SJCRH30 (cell line): ENCODE data around the gene CRIP1. TPM values are rescaled to one million over a fixed set of nuclear protein-coding genes. Genes with fewer than 3 reads are reported as not detected.

Source experiments
- DNase-seq, 2 experiments: peaks; one replicate each; pipeline ENCODE4 v3.0.0-alpha.2; 2015 to 2020
- H3K27ac ChIP-seq: fragments of 250-450 bp; sonication (Bioruptor Pico); 2 replicates; pipeline ENCODE4 v1.5.1; 2020; ENCODE audit warnings: mild to moderate bottlenecking, moderate library complexity
- H3K27me3 ChIP-seq: fragments of 250-450 bp; sonication (Bioruptor Pico); 2 replicates; pipeline ENCODE4 v1.5.1; 2020; ENCODE audit warnings: mild to moderate bottlenecking, moderate library complexity
- H3K36me3 ChIP-seq: fragments of 250-450 bp; sonication (Bioruptor Pico); 2 replicates; pipeline ENCODE4 v1.5.1; 2020; ENCODE audit warnings: mild to moderate bottlenecking, moderate library complexity
- H3K4me1 ChIP-seq: fragments of 250-450 bp; sonication (Bioruptor Pico); 2 replicates; pipeline ENCODE4 v1.5.1; 2020; ENCODE audit warnings: mild to moderate bottlenecking, moderate library complexity
- H3K4me3 ChIP-seq: fragments of 250-450 bp; sonication (Bioruptor Pico); 2 replicates; pipeline ENCODE4 v1.5.1; 2020; ENCODE audit warnings: mild to moderate bottlenecking, moderate library complexity
- H3K9me3 ChIP-seq: fragments of 250-450 bp; sonication (Bioruptor Pico); replicated peaks from 2 replicates; pipeline ENCODE4 v1.5.1; 2020; ENCODE audit warnings: mild to moderate bottlenecking, moderate library complexity
- total RNA-seq: library from RNA; depleted of rRNA; stranded (reverse); fragments of >200 nt; shearing (Covaris generic); gene quantifications from 2 replicates; pipeline ENCODE4 v1.2.3, GENCODE V29; 2014

CRIP1 gene
- total RNA-seq, 1 experiment from 2014 or later: 0.14 TPM

GRCh38 chr14:105505101-105505500 is 18.4 kb downstream of the CRIP1 start:
- peaks cover 13% of the 10 kb centered on the region for H3K27me3 ChIP-seq
- no peaks in the 10 kb centered on the region for H3K9me3 ChIP-seq
- H3K4me3 ChIP-seq: no peak overlapping the region
- no peak overlapping the region for H3K27ac ChIP-seq
- DNase-seq: no peak
- H3K4me1 ChIP-seq: peaks cover 7% of the 10 kb centered on the region
- H3K36me3 ChIP-seq: no peaks in the 10 kb centered on the region

GRCh38 chr14:105507247-105507646 is 20.6 kb downstream of the CRIP1 start:
- no peak for DNase-seq
- Histone ChIP-seq H3K27ac (no peak overlapping the region), H3K4me3 (no peak overlapping the region), H3K27me3 (peaks cover 29% of the 10 kb centered on the region), H3K9me3 (no peaks in the 10 kb centered on the region), H3K36me3 (no peaks in the 10 kb centered on the region), H3K4me1 (peaks cover 1% of the 10 kb centered on the region; the same call in 1 of the 2 replicates)

GRCh38 chr14:105508069-105508468 is 21.4 kb downstream of the CRIP1 start:
- no peaks in the 10 kb centered on the region for H3K36me3 ChIP-seq
- peaks cover 29% of the 10 kb centered on the region for H3K27me3 ChIP-seq
- no peak overlapping the region for H3K4me3 ChIP-seq
- H3K27ac ChIP-seq: no peak overlapping the region
- H3K9me3 ChIP-seq: no peaks in the 10 kb centered on the region
- peaks cover 8% of the 10 kb centered on the region; the same call in 1 of the 2 replicates for H3K4me1 ChIP-seq
- DNase-seq: no peak

- DNase-seq: no peak
- H3K36me3 ChIP-seq: no peaks in the 10 kb centered on the region
- no peak overlapping the region for H3K27ac ChIP-seq
- no peaks in the 10 kb centered on the region for H3K9me3 ChIP-seq
- peaks cover 29% of the 10 kb centered on the region for H3K27me3 ChIP-seq
- no peak overlapping the region for H3K4me3 ChIP-seq
- peaks cover 8% of the 10 kb centered on the region; the same call in 1 of the 2 replicates for H3K4me1 ChIP-seq
Observed at GRCh38 chr14:105508601-105509000, 21.9 kb downstream of the CRIP1 start.

GRCh38 chr14:105517096-105517495 is 30.4 kb downstream of the CRIP1 start:
- peaks cover 8% of the 10 kb centered on the region; the same call in 1 of the 2 replicates for H3K4me1 ChIP-seq
- no peak overlapping the region for H3K4me3 ChIP-seq
- H3K36me3 ChIP-seq: no peaks in the 10 kb centered on the region
- H3K27ac ChIP-seq: no peak overlapping the region
- peaks cover 9% of the 10 kb centered on the region; the same call in 1 of the 2 replicates for H3K9me3 ChIP-seq
- no peak for DNase-seq
- H3K27me3 ChIP-seq: peaks cover 2% of the 10 kb centered on the region; the same call in 1 of the 2 replicates

GRCh38 chr14:105519946-105520698 is 33.4 kb downstream of the CRIP1 start:
- Histone ChIP-seq H3K4me1 (no peaks in the 10 kb centered on the region), H3K36me3 (no peaks in the 10 kb centered on the region), H3K27me3 (no peaks in the 10 kb centered on the region), H3K9me3 (peaks cover 6% of the 10 kb centered on the region; the same call in 1 of the 2 replicates), H3K27ac (no peak overlapping the region), H3K4me3 (no peak overlapping the region)
- no peak for DNase-seq

GRCh38 chr14:105525326-105525725 is 38.6 kb downstream of the CRIP1 start:
- DNase-seq: no peak
- Histone ChIP-seq H3K4me3 (no peak overlapping the region), H3K4me1 (peaks cover 5% of the 10 kb centered on the region; the same call in 1 of the 2 replicates), H3K36me3 (no peaks in the 10 kb centered on the region), H3K27ac (no peak overlapping the region), H3K9me3 (no peaks in the 10 kb centered on the region), H3K27me3 (peaks cover 21% of the 10 kb centered on the region)

GRCh38 chr14:105525861-105526775 is 39.4 kb downstream of the CRIP1 start, which contains the start of gene TMEM121:
Gene TMEM121 (plus strand): TSS chr14:105526583. CDS start chr14:105528835, 2,252 bp downstream.
- DNase-seq: peak in 1 of 2 experiments; percentile 48
- no peak within 1 kb of the TSS for H3K27ac ChIP-seq
- peaks cover 21% of the 10 kb centered on the region for H3K27me3 ChIP-seq
- peaks cover 5% of the 10 kb centered on the region; the same call in 1 of the 2 replicates for H3K4me1 ChIP-seq
- peak within 1 kb of the TSS; percentile 86 for H3K4me3 ChIP-seq
- no peaks in the 10 kb centered on the region for H3K36me3 ChIP-seq
- no peaks in the 10 kb centered on the region for H3K9me3 ChIP-seq

GRCh38 chr14:105526776-105527380 is 40.2 kb downstream of the CRIP1 start:
- peaks cover 5% of the 10 kb centered on the region; the same call in 1 of the 2 replicates for H3K4me1 ChIP-seq
- H3K9me3 ChIP-seq: no peaks in the 10 kb centered on the region
- peaks cover 21% of the 10 kb centered on the region for H3K27me3 ChIP-seq
- no peak for DNase-seq
- no peaks in the 10 kb centered on the region for H3K36me3 ChIP-seq
- H3K27ac ChIP-seq: no peak overlapping the region
- H3K4me3 ChIP-seq: peak overlapping the region; percentile 86

GRCh38 chr14:105527381-105527825 is 40.7 kb downstream of the CRIP1 start:
- Histone ChIP-seq H3K36me3 (no peaks in the 10 kb centered on the region), H3K4me3 (peak overlapping the region; percentile 86), H3K4me1 (peaks cover 5% of the 10 kb centered on the region; the same call in 1 of the 2 replicates), H3K9me3 (no peaks in the 10 kb centered on the region), H3K27ac (no peak overlapping the region), H3K27me3 (peaks cover 21% of the 10 kb centered on the region)
- no peak for DNase-seq

- H3K9me3 ChIP-seq: no peaks in the 10 kb centered on the region
- H3K36me3 ChIP-seq: no peaks in the 10 kb centered on the region
- peak overlapping the region; percentile 86 for H3K4me3 ChIP-seq
- peaks cover 21% of the 10 kb centered on the region for H3K27me3 ChIP-seq
- peak; percentile 77 to 86 for DNase-seq
- peak overlapping the region; percentile 53; the same call in 1 of the 2 replicates for H3K27ac ChIP-seq
- H3K4me1 ChIP-seq: peaks cover 5% of the 10 kb centered on the region; the same call in 1 of the 2 replicates
Observed at GRCh38 chr14:105527826-105528585, 41.3 kb downstream of the CRIP1 start.

- H3K9me3 ChIP-seq: no peaks in the 10 kb centered on the region
- no peak overlapping the region for H3K27ac ChIP-seq
- peaks cover 5% of the 10 kb centered on the region; the same call in 1 of the 2 replicates for H3K4me1 ChIP-seq
- no peaks in the 10 kb centered on the region for H3K36me3 ChIP-seq
- peak overlapping the region; percentile 86 for H3K4me3 ChIP-seq
- peaks cover 21% of the 10 kb centered on the region for H3K27me3 ChIP-seq
- no peak for DNase-seq
Observed at GRCh38 chr14:105528586-105529318, 42.1 kb downstream of the CRIP1 start.

GRCh38 chr14:105529319-105529568 is 42.6 kb downstream of the CRIP1 start:
- Histone ChIP-seq H3K36me3 (no peaks in the 10 kb centered on the region), H3K27ac (no peak overlapping the region), H3K4me3 (no peak overlapping the region), H3K9me3 (no peaks in the 10 kb centered on the region), H3K4me1 (peaks cover 5% of the 10 kb centered on the region; the same call in 1 of the 2 replicates), H3K27me3 (peaks cover 25% of the 10 kb centered on the region)
- no peak for DNase-seq
